NCI-H1694 treated with DMSO at 0.1 percent for 48 hours (cell line): ENCODE measurements around the gene BMI1.
"Not testable (repeated sequence)": the region's sequence is repeated elsewhere in the genome, so short reads cannot be mapped to it uniquely, and the experiment has no call there.

Experiments
- DNase-seq: peaks from one replicate; lab custom pipeline; 2025; lab: John Stamatoyannopoulos, UW

BMI1 gene

GRCh38 chr10:22320591-22321155 is at the start of gene BMI1:
BMI1 (plus strand) TSS chr10:22321099; CDS start chr10:22326450, 5,351 bp downstream.
- DNase-seq: peak; percentile 58

DNA sequence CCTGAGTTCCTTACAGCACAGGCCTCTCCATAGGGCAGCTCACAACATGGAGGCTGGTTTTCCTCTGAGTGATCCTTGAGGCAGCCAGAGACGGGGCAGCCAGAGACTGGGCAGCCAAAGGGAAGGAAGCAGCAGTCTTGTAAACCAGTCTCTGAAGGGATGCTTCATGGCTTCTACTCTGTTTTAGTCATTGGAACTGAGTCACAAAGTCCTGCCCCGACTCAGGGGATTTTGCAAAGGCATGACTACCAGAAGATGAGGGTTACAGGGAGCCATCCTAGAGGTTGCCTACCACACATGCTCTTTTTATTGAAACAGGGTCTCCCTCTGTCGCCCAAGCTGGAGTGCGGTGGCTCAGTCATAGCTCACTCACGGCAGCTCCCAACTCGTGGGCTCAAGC is 49.1 kb upstream of the BMI1 start:
- no peak for DNase-seq

- no peak for DNase-seq
Observed at GRCh38 chr10:22278441-22278782, 42.5 kb upstream of the BMI1 start.

DNA sequence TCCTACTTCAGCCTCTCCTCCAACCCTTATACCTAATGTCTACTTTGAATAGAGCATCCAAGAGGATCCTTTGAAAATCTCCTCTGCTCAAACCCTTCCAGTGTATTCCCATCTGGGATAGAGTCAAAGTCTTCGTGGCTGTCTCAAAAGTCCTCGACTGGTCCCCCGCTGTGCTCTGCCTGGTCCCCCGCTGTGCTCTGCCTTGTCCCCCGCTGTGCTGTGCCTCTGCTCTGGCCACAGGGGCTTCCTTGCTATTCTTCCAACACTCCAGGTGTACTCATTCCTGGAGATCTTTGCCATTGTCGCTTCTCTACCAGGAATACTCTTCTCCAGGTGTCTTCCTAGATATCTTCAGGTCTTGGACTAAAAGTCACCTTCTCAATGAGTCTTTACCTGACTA is 40.8 kb upstream of the BMI1 start:
- DNase-seq: no peak

DNA sequence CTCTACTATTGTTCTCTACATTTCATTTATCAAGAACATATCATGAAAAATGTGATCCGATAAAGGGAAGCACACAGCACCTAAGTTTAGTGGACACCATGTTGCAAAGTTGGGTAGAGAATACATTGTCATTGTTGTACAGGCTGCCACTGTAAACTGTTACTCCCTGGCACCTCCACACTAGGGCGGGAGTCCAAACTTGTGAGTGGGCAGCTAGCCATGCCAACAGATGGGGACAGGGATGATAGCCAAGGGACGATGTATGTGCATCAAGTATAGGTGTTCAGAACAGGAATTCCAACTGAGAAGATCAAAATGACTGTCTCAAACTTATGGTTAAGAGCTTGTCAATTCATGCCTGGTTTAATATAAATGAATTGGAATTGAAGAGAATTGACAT is 35.8 kb upstream of the BMI1 start:
- DNase-seq: peak; percentile 12

GRCh38 chr10:22293747-22294404 is 27.0 kb upstream of the BMI1 start:
- no peak for DNase-seq

GRCh38 chr10:22294694-22295093 is 26.2 kb upstream of the BMI1 start:
- no peak for DNase-seq

DNA sequence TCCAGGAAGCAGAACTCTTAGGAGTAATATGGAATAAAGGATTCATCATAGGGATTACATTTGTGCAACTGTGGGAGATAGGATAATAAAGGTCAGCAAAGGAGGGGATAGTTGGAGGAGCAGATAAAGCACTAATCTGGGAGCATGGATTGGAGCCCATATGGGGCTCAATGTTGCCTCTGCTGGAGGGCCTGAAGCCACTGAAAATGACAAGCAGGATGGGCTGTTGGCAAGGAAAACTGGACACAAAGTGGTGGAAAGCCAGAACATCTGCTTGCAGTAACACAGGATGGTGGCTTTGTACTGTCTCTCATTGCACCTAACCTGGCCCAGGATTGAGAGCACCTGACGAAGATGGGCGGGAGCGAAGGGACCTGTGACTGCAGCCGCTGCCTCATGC is 19.7 kb upstream of the BMI1 start:
- no peak for DNase-seq

DNA sequence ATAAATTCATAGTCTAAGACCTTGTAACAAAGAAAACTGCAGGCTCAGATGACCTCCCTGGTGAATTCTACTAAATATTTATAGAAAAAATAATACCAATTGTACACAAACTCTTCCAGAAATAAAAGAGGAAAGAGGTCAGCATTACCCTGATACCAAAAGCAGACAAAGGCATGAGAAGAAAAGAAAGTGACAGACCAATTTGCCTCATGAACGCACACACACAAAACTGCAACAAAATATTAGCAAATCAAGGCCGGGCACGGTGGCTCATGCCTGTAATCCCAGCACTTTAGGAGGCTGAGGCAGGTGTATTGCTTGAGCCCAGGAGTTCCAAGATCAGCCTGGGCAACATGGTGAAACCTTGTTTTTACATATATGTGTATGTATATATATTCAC is 17.4 kb upstream of the BMI1 start:
- DNase-seq: no peak

DNA sequence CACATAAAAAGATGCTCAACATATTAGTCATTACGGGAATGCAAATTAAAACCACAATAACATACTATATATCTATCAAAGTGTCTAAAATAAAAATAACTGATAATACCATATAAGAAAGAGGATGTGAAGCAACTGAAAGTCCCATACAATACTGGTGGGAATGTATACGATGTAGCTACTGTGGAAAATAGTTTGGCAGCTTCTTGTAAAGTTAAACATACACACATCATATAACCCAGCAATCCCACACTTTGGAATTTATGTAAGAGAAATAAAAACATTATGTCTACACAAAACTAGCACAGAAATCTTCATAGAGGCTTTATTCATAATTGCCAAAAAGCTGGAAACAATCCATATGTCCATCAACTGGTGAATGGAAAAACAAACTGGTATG is 15.2 kb upstream of the BMI1 start:
- no peak for DNase-seq

DNA sequence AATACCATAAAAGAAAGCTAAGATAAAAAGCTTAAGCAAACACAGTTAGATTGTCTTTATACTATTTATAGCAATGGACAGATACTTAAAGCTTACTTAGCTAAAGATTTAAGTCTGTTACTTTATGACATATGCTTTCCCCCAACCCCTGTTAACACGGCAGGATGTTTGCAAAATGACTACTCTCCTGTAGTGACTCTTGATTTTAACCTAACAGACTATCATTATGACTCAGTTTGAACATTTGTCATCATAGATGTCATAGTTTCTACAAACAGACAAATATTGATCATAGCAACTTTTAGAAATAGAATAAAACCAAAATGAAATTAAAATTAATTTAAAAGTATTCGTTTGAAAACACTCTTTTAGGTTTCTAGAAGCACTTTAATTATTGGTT is 12.5 kb upstream of the BMI1 start:
- no peak for DNase-seq

DNA sequence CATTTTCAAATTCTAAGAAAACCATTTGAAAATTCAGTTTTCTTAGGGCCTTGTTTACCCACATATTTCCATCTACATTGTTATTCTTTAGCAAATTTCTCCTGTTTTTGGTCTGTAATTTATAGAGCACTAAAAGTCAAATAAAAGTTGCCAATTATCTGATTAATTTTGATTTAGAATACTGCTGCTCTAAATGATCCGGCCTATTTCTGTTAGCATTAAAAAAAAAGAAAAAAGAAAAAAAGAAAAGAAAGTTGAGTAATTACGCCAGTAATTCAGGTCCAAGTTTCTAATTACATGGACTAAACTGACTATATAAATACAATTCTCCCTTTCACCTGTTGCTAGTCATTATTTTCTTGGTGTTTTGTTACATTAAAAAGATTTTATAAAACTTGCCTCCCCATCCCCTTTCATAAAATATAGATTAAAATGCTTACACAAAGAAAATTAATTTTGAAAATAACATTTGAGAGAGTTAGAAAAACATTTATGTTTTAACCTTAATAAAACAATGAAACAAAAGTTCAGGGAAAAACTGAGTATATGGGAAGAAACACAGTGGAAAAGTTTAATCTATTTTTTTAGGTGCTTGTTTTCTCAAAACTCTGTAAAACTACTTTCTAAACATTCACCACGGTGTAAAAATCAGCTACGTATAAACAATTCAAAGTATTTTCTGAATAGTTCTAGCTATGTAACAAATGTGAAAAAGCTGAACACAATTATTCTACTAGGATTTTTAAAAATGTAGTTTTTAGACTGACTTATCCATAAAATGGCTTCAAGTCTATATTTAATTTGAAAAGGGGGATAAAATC is 11.5 kb upstream of the BMI1 start:
- no peak for DNase-seq

- not testable (repeated sequence) for DNase-seq
Observed at GRCh38 chr10:22310012-22310411, 10.9 kb upstream of the BMI1 start.

GRCh38 chr10:22310928-22311327 is 10.0 kb upstream of the BMI1 start:
- no peak for DNase-seq

GRCh38 chr10:22314852-22315251 is 6.0 kb upstream of the BMI1 start:
- no peak for DNase-seq

- peak; percentile 22 for DNase-seq
Observed at GRCh38 chr10:22315455-22316285, 5.2 kb upstream of the BMI1 start.

DNA sequence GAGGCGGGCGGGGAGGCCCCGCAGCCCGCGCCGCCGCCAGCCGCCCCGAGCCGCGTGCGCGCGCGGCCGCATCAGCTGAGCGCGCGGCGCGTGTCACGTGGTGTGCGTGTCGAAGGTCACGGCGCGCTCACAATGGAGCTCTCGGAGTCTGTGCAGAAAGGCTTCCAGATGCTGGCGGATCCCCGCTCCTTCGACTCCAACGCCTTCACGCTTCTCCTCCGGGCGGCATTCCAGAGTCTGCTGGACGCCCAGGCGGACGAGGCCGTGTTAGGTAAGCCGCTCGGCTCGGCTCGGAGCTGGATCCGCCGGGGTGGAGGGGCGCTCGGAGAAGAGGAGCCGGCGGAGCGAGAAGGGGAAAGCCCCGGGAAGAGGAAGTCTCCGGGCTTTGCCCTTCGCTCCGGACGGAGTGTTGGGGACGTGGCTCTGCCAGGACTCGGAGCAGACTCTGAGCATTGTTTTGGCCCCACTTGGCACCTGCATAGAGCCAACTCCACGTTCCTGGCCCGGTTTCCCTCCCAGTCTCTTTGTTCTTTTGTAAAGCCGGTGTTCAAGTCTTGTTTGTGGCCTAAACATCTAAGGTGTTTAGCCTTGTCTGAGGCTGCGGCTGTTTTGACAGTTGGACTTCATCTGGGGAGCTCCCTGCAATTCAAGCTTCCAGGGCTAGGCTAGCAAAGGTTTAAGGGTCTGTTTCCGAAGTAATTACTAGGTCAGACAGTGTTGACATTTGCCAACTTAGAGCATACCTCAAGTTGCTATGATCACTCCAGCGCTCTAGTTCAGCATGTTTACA is 4.4 kb upstream of the BMI1 start, which contains the start of gene COMMD3:
Gene COMMD3, plus strand, starts transcription at position 103 of the 790 bp plus-strand sequence. Its CDS starts 30 bp downstream, at position 133.
- peak; percentile 74 for DNase-seq

- DNase-seq: no peak
Observed at GRCh38 chr10:22317076-22317370, 3.9 kb upstream of the BMI1 start.

- DNase-seq: no peak
Observed at GRCh38 chr10:22317771-22318565, 2.9 kb upstream of the BMI1 start.

- DNase-seq: no peak
Observed at GRCh38 chr10:22318772-22319171, 2.1 kb upstream of the BMI1 start.

DNA sequence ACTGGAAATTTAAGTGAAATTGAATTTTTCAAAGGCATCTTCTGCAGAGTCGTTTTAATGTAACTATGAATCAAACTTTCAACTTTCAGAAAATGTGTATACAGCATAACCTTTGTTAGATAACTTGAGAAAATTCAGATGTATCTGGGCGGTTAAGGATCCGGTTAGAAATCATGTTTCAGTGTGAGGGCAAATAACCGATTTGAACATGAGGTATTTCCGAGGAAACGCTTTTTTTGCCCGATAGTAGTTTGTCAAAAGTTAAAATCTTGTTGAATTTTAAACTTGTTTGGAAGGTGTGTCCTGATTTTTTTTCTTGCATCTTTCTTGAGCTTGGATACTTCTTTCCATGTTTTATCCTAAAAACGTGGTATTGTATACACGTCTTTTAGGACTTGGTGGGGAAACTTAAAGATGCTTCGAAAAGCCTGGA is 1.3 kb upstream of the BMI1 start:
- DNase-seq: no peak
